HUES6 (cell line): ENCODE results near the gene GULP1.

Experiments
- H3K27ac ChIP-seq: 2 replicates; pipeline ENCODE4 v1.7.0; 2013; ENCODE audit warnings: low read depth, mild to moderate bottlenecking, low read length, inconsistent platforms
- H3K27me3 ChIP-seq: 2 replicates; pipeline ENCODE4 v1.6.1; 2013; ENCODE audit warnings: low read length; ENCODE audit not compliant: control insufficient read depth, insufficient read depth
- H3K36me3 ChIP-seq: 2 replicates; pipeline ENCODE4 v1.6.1; 2013; ENCODE audit warnings: low read length; ENCODE audit not compliant: control insufficient read depth, insufficient read depth
- H3K4me1 ChIP-seq: 2 replicates; pipeline ENCODE4 v1.6.1; 2013; ENCODE audit warnings: low read length; ENCODE audit not compliant: control insufficient read depth, insufficient read depth
- H3K4me3 ChIP-seq: 2 replicates; pipeline ENCODE4 v1.5.1; 2013; ENCODE audit warnings: low read depth, low read length
- H3K9ac ChIP-seq: one replicate; pipeline ENCODE4 v1.6.1; 2013; ENCODE audit warnings: mild to moderate bottlenecking, low read length
- H3K9me3 ChIP-seq: 2 replicates; pipeline ENCODE4 v1.6.1; 2013; ENCODE audit warnings: low read depth, low read length; ENCODE audit not compliant: control insufficient read depth, insufficient read depth

Gene GULP1

DNA sequence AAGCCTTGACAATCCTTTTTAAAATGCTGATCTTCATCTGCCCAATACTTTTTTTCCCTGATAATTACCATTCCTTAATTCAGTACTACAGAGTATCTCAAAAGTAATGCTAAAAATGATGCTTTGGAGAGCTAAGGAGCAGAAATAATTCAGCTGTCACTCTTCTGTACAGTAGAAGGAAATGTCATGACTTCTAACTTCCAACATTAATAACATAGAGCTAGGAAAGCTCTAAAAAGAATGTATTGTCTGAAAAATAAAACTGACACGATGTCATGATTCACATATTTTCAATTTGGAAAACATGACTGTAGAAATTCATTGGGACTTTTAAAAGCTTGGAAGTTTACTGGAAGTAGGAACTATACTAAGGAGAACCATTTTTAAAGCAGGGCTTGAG is 212.3 kb downstream of the GULP1 start:
- no peak overlapping the region for H3K9ac ChIP-seq
- H3K27ac ChIP-seq, result no peak overlapping the region
- H3K27me3 ChIP-seq, result no peaks in the 10 kb centered on the region
- H3K4me1 ChIP-seq, result peaks cover 14% of the 10 kb centered on the region
- H3K36me3 ChIP-seq, result 0 out of 2 replicates have a peak, but pooled peaks cover 5% of the 10 kb centered on the region
- H3K9me3 ChIP-seq, result no peaks in the 10 kb centered on the region
- no peak overlapping the region for H3K4me3 ChIP-seq

DNA sequence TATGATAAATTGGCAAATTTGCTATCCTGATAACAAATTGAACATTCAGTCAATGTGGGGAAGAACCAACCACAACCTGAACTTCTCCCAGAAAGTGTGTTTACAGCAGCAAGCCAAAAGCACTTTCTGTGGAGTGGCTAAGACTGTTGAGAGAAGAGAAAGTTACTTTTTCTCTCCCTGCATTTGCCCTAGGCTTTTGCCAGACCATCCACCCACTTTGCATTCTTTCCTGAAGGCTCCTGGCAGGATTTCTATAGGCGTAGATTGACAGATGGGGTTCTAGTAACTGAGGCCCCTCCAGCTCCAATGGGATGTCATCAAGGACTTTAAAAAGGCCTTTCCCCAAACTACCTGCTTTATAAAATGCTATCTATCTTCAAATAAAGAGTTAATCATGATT is 215.2 kb downstream of the GULP1 start:
- no peak overlapping the region for H3K9ac ChIP-seq
- peak overlapping the region; percentile 0; the same call in 1 of the 2 replicates for H3K27ac ChIP-seq
- H3K4me3 ChIP-seq, result no peak overlapping the region
- H3K27me3 ChIP-seq, result no peaks in the 10 kb centered on the region
- 0 out of 2 replicates have a peak, but pooled peaks cover 2% of the 10 kb centered on the region for H3K36me3 ChIP-seq
- H3K4me1 ChIP-seq, result peaks cover 14% of the 10 kb centered on the region
- H3K9me3 ChIP-seq, result no peaks in the 10 kb centered on the region

GRCh38 chr2:188511346-188511745 is 219.7 kb downstream of the GULP1 start:
- Histone ChIP-seq H3K9me3 (no peaks in the 10 kb centered on the region), H3K4me1 (peaks cover 8% of the 10 kb centered on the region), H3K9ac (no peak overlapping the region), H3K27me3 (no peaks in the 10 kb centered on the region), H3K27ac (no peak overlapping the region), H3K4me3 (no peak overlapping the region), H3K36me3 (no peaks in the 10 kb centered on the region)

DNA sequence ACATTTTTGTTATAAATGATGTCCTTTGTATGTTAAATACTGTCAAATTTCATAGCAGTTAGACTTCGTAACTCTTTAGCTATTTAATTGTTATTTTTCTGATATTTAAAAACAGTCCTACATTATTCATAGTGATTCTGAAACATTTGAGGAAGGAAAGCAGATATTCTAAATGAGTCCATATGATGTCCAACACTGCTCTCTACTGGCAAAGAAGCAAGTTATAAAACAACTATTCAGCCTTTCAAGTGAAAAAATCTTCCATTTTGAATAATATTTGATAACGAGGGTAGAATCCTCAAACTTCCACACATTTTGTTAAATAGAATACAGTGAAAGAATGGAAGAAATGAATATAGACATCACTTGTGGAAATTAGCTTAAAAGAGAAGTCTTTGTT is 220.8 kb downstream of the GULP1 start:
- no peaks in the 10 kb centered on the region for H3K27me3 ChIP-seq
- no peaks in the 10 kb centered on the region for H3K9me3 ChIP-seq
- H3K4me1 ChIP-seq, result peaks cover 8% of the 10 kb centered on the region; the same call in 1 of the 2 replicates
- no peak overlapping the region for H3K9ac ChIP-seq
- H3K36me3 ChIP-seq, result no peaks in the 10 kb centered on the region
- H3K27ac ChIP-seq, result no peak overlapping the region
- H3K4me3 ChIP-seq, result no peak overlapping the region

DNA sequence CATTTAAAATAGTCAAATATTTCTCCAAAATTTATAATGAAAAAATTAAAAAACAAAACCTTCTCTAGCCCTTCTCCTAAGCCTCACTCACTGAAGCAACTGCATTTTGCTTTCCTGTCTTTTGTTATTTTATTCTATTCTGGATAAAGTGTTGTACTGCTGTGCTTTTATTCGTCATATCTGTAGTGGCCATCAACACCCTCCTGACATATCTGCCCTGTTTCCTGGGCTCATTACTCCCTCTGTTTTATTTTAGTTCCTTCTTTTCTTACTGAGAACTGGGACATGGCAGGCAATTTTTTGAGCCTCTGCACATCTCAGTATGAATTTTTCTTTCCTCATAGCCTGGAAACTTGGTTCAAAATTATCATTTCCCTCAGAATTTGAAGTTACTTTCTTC is 224.2 kb downstream of the GULP1 start:
- Histone ChIP-seq H3K4me3 (no peak overlapping the region), H3K9me3 (no peaks in the 10 kb centered on the region), H3K27me3 (no peaks in the 10 kb centered on the region), H3K9ac (no peak overlapping the region), H3K36me3 (no peaks in the 10 kb centered on the region; the same call in 1 of the 2 replicates), H3K4me1 (peaks cover 15% of the 10 kb centered on the region; the same call in 1 of the 2 replicates), H3K27ac (0 out of 2 replicates have a peak overlapping the region, but pooled peaks have one; percentile 8)

DNA sequence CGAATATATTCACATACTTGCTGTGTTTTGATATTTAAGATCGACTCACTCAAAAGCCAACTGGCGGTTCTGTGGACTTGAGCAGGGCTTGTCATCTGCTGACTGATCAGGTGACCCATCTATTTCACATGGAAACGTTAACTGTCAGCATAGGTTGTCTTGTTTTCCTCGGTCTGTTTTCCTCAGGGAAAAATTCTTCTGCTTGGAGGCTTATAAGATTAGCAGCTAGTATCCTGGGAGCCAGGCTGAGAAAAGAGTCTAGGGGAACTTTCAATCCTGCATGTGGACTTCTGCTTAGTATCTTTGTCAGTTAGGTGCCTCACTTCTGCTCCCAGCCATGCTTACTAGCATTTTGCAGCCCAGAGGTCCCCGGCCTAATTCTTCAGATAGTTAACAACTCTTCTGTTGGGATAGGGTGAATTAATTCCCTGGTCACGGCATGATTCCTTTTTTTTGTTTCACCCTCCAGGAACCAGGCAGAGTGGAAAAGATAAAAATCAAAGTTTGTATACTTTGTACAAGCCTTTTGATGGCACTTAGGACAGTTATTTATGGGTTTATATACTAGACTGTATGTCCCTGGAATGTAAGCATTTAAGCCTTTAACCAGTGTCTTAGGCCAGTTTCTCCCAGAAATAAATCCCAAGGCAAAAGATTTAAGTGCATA is 226.0 kb downstream of the GULP1 start:
- Histone ChIP-seq H3K9me3 (no peaks in the 10 kb centered on the region), H3K27ac (peak overlapping the region; percentile 15; the same call in 1 of the 2 replicates), H3K9ac (no peak overlapping the region), H3K4me3 (no peak overlapping the region), H3K4me1 (peaks cover 15% of the 10 kb centered on the region; the same call in 1 of the 2 replicates), H3K36me3 (peaks cover 4% of the 10 kb centered on the region; the same call in 1 of the 2 replicates), H3K27me3 (no peaks in the 10 kb centered on the region)

GRCh38 chr2:188518381-188518780 is 226.7 kb downstream of the GULP1 start:
- H3K4me3 ChIP-seq, result no peak overlapping the region
- peaks cover 15% of the 10 kb centered on the region; the same call in 1 of the 2 replicates for H3K4me1 ChIP-seq
- peaks cover 8% of the 10 kb centered on the region for H3K36me3 ChIP-seq
- no peak overlapping the region for H3K9ac ChIP-seq
- peak overlapping the region; percentile 15; the same call in 1 of the 2 replicates for H3K27ac ChIP-seq
- H3K9me3 ChIP-seq, result no peaks in the 10 kb centered on the region
- no peaks in the 10 kb centered on the region for H3K27me3 ChIP-seq

GRCh38 chr2:188519136-188519535 is 227.5 kb downstream of the GULP1 start:
- peaks cover 8% of the 10 kb centered on the region for H3K36me3 ChIP-seq
- no peak overlapping the region for H3K4me3 ChIP-seq
- H3K9me3 ChIP-seq, result no peaks in the 10 kb centered on the region
- H3K27ac ChIP-seq, result no peak overlapping the region
- H3K9ac ChIP-seq, result no peak overlapping the region
- peaks cover 15% of the 10 kb centered on the region; the same call in 1 of the 2 replicates for H3K4me1 ChIP-seq
- no peaks in the 10 kb centered on the region for H3K27me3 ChIP-seq

DNA sequence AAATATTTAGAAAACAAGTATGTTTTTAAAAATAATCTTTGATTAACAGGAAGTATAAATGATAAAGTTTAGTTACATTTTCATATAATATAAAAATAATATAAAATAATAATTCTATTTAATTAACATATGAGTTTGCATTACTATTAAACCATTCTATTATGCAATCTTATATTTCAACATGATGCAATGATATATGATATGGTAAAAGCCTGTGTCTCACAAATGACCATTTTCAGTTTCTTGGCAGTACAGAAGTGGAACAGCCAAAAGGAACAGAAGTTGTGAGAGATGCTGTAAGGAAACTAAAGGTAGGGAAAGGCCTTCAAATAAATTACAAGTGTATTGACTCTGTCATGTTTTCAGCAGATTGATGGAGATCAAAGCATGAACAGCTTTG is 230.8 kb downstream of the GULP1 start:
- no peak overlapping the region for H3K4me3 ChIP-seq
- peaks cover 6% of the 10 kb centered on the region; the same call in 1 of the 2 replicates for H3K4me1 ChIP-seq
- H3K9me3 ChIP-seq, result no peaks in the 10 kb centered on the region
- no peak overlapping the region for H3K27ac ChIP-seq
- H3K36me3 ChIP-seq, result peaks cover 9% of the 10 kb centered on the region
- H3K9ac ChIP-seq, result no peak overlapping the region
- no peaks in the 10 kb centered on the region for H3K27me3 ChIP-seq

GRCh38 chr2:188523919-188524318 is 232.2 kb downstream of the GULP1 start:
- Histone ChIP-seq H3K4me1 (no peaks in the 10 kb centered on the region; the same call in 1 of the 2 replicates), H3K27me3 (no peaks in the 10 kb centered on the region), H3K9ac (no peak overlapping the region), H3K9me3 (no peaks in the 10 kb centered on the region), H3K4me3 (no peak overlapping the region), H3K27ac (no peak overlapping the region), H3K36me3 (peaks cover 14% of the 10 kb centered on the region)

GRCh38 chr2:188524519-188525113 is 232.9 kb downstream of the GULP1 start:
- H3K4me1 ChIP-seq, result no peaks in the 10 kb centered on the region; the same call in 1 of the 2 replicates
- no peaks in the 10 kb centered on the region for H3K27me3 ChIP-seq
- H3K27ac ChIP-seq, result no peak overlapping the region
- peaks cover 19% of the 10 kb centered on the region for H3K36me3 ChIP-seq
- H3K9me3 ChIP-seq, result peaks cover 5% of the 10 kb centered on the region; the same call in 1 of the 2 replicates
- no peak overlapping the region for H3K9ac ChIP-seq
- no peak overlapping the region for H3K4me3 ChIP-seq
